ENCODE data around the gene RNF32. TPM values are rescaled to one million over a fixed set of nuclear protein-coding genes. Genes with fewer than 3 reads are reported as not detected.
"Not testable (repeated sequence)": the region's sequence is repeated elsewhere in the genome, so short reads cannot be mapped to it uniquely, and the experiment has no call there.

RNF32 gene
- total RNA-seq, 1 donor from 2014 or later = 1.9 TPM

DNA sequence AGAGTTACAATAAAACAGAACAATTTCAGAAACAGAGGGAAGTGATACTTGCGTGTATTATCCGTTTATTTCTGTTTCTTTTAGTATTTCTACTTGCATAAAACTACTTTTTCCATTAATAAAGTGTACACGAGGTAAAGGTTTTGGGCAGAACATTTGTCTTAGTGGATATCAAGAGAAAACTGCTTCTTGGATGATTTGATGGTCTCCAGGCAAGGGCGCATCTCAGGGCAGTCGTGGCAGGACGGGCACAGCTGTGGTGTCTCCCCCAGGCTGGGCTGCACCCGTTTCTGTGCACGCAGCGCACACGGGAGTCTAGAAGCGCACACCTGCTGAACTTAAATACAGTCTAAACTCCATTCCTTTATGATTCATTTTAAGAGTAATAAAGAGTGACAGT lies 23.4 kb upstream of the RNF32 start:
- peak overlapping the region; percentile 50 for H3K4me3 ChIP-seq
- no peaks in the 10 kb centered on the region for H3K4me1 ChIP-seq
- DNase-seq = no peak
- H3K36me3 ChIP-seq = no peaks in the 10 kb centered on the region
- no peak overlapping the region for H3K27ac ChIP-seq
- H3K27me3 ChIP-seq = peaks cover 4% of the 10 kb centered on the region
- TF ChIP-seq, protein P1, sequence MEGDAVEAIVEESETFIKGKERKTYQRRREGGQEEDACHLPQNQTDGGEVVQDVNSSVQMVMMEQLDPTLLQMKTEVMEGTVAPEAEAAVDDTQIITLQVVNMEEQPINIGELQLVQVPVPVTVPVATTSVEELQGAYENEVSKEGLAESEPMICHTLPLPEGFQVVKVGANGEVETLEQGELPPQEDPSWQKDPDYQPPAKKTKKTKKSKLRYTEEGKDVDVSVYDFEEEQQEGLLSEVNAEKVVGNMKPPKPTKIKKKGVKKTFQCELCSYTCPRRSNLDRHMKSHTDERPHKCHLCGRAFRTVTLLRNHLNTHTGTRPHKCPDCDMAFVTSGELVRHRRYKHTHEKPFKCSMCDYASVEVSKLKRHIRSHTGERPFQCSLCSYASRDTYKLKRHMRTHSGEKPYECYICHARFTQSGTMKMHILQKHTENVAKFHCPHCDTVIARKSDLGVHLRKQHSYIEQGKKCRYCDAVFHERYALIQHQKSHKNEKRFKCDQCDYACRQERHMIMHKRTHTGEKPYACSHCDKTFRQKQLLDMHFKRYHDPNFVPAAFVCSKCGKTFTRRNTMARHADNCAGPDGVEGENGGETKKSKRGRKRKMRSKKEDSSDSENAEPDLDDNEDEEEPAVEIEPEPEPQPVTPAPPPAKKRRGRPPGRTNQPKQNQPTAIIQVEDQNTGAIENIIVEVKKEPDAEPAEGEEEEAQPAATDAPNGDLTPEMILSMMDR (IDR thresholded peaks at IDR 0.05) = no peak
- intact Hi-C loops (cut with DNase I) = no loop called here
- ATAC-seq = no peak
- H3K9me3 ChIP-seq = no peaks in the 10 kb centered on the region

DNA sequence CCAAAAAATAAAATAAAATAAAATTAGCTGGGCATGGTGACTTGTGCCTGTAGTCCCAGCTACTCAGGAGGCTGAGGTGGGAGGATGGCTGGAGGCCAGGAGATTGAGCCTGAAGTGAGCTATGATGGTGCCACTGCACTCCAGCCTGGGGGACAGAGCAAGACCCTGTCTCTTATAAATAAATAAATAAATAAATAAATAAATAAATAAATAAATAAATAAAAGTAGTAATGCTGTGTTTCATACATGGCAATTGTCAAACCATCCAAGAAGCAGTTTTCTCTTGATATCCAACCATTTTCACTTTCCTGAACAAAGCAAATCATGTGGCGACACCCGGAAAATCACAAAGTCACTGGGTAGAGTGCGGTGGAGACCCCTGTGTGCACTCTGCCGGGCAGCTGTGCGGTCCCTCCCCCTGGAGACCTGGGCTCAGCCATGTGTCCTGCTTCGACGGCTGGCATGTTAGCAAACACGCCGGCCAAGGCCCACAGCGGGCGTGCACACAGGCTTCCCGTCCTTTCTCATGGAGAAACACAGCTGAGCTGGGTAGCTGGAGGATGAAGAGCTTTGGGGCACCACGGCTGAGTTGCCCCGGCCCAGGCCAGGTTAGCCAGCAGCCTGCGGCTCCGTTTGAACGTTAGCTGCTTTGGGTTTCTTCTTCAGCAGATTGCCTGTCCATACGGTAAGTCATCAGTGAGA lies 22.3 kb upstream of the RNF32 start:
- DNase-seq (no peak), ATAC-seq (no peak)
- intact Hi-C loops (cut with DNase I) = no loop called here
- Histone ChIP-seq H3K4me1 (no peaks in the 10 kb centered on the region), H3K36me3 (no peaks in the 10 kb centered on the region), H3K27ac (no peak overlapping the region), H3K27me3 (peaks cover 4% of the 10 kb centered on the region), H3K4me3 (no peak overlapping the region), H3K9me3 (no peaks in the 10 kb centered on the region)
- TF ChIP-seq, protein P1 (IDR thresholded peaks at IDR 0.05) = no peak

DNA sequence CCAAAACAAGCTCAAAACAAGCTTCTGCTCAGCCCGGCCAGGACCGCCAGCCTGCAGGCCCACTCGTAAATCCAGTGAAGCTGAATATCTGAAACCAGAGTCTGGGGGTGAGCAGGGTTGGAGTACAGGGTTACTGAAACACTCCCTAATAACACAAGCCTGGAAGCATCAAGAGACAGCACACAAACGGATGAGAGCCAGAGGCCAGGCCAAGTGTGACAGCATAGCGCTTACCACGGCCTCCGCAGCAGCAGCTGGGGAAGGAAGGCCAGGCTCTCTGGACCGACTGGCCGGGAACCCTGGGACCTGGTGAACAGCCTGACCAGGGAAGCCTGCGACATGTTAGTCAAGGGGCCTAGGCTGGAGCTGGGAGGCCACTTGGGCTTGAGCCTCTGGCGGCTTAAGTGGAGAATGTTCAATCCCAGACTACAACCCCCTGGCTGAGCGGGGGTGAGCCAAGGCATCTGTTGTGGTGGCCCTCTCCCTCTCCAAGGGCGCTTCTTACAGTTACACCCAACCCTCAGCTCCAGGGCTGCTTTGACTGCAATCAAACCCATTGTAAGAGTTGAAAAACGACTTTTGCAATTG lies 21.7 kb upstream of the RNF32 start:
- intact Hi-C loops (cut with DNase I) = no loop called here
- DNase-seq (no peak), ATAC-seq (no peak)
- Histone ChIP-seq H3K36me3 (no peaks in the 10 kb centered on the region), H3K4me3 (no peak overlapping the region), H3K9me3 (no peaks in the 10 kb centered on the region), H3K27me3 (peaks cover 4% of the 10 kb centered on the region), H3K4me1 (no peaks in the 10 kb centered on the region), H3K27ac (no peak overlapping the region)
- TF ChIP-seq, protein P1 (IDR thresholded peaks at IDR 0.05) = no peak

DNA sequence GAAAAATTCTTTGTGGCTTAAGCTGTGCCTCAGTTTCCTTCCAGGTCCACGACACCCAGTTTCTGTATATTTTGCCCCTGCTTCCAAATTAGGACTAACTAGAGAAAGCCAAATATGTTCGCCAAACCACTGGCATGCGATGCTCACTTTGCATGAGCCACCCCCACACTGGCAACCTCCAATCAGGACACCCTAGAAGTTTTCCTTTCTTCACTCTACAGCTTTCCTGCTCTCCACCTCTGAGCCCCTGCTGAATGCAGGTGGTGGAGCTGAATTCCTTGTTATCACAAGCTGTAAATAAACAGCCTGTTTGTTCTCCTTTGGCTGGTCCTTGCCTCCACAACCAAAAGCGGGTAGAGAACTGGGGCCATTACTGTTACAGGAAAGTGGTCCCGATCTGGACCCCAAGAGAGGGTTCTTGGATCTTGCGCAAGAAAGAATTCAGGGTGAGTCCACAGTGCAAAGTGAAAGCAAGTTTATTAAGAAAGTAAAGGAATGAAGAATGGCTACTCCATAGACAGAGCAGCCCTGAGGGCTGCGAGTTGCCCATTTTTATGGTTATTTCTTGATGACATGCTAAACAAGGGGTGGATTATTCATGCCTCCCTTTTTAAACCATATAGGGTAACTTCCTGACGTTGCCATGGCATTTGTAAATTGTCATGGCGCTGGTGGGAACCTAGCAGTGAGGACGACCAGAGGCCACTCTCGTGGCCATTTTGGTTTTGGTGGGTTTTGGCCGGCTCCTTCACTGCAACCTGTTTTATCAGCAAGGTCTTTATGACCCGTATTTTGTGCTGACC lies 20.9 kb upstream of the RNF32 start:
- intact Hi-C loops (cut with DNase I); H3K9me3 ChIP-seq; H3K4me3 ChIP-seq; H3K27ac ChIP-seq; H3K4me1 ChIP-seq; ATAC-seq; H3K36me3 ChIP-seq; DNase-seq; H3K27me3 ChIP-seq: not testable (repeated sequence)

DNA sequence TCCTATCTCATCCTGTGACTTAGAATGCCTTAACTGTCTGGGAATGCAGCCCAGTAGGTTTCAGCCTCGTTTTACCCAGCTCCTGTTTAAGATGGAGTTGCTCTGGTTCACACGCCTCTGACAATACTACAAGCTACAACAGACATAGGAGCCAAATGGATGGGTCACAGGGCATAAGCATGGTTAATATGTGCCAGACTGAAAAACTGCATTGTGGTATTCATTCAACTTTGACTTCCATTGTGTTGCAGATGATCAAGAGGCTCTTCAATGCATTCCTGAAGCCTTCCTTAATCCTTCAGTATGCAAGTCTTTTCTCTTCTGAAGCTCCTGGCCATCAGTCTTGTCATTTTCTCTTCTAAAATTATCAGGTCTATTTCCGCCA lies 20.3 kb upstream of the RNF32 start:
- no peaks in the 10 kb centered on the region for H3K9me3 ChIP-seq
- no peaks in the 10 kb centered on the region for H3K4me1 ChIP-seq
- TF ChIP-seq, protein P1 (IDR thresholded peaks at IDR 0.05) = no peak
- intact Hi-C loops (cut with DNase I) = no loop called here
- no peak for ATAC-seq
- no peak overlapping the region for H3K4me3 ChIP-seq
- no peak for DNase-seq
- H3K36me3 ChIP-seq = no peaks in the 10 kb centered on the region
- H3K27ac ChIP-seq = no peak overlapping the region
- peaks cover 4% of the 10 kb centered on the region for H3K27me3 ChIP-seq

DNA sequence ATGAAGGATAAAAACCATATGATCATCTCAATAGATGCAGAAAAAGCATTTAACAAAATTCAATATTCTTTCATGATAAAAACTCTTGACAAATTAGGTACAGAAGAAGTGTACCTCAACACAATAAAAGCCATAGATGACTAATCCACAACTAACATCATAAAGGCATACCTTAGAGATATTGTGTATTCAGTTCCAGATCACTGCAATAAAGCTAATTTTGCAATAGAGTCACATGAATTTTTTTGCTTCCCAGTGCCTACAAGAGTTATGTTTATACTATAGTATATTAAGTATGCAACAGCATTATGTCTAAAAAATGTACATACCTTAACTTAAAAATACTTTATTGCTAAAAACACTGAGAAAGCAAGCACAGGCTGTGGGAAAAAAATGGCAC lies 18.9 kb upstream of the RNF32 start:
- DNase-seq (no peak), ATAC-seq (no peak)
- no peak overlapping the region for H3K4me3 ChIP-seq
- intact Hi-C loops (cut with DNase I) = no loop called here
- H3K4me1 ChIP-seq = no peaks in the 10 kb centered on the region
- no peaks in the 10 kb centered on the region for H3K27me3 ChIP-seq
- TF ChIP-seq, protein P1 (IDR thresholded peaks at IDR 0.05) = no peak
- H3K9me3 ChIP-seq = no peaks in the 10 kb centered on the region
- no peak overlapping the region for H3K27ac ChIP-seq
- no peaks in the 10 kb centered on the region for H3K36me3 ChIP-seq

Measured in upper lobe of right lung (tissue), 1 donor.